IPS DF 6.9 (cell line): Measurements from ENCODE around the gene PHKA1.

Experiments
- DNase-seq: peaks from one replicate; pipeline ENCODE4 v3.0.0-alpha.2; 2013; ENCODE audit warnings: low read depth, low spot score
- H3K27ac ChIP-seq: one replicate; pipeline ENCODE4 v1.5.1; 2013; ENCODE audit warnings: low read length, control low read depth
- H3K27me3 ChIP-seq: 2 replicates; pipeline ENCODE4 v1.6.1; 2013; ENCODE audit warnings: mild to moderate bottlenecking, low read length; ENCODE audit not compliant: control insufficient read depth, insufficient read depth
- H3K36me3 ChIP-seq: 2 replicates; pipeline ENCODE4 v1.6.1; 2013; ENCODE audit warnings: low read length; ENCODE audit not compliant: control insufficient read depth, insufficient read depth
- H3K4me1 ChIP-seq: 2 replicates; pipeline ENCODE4 v1.6.1; 2013; ENCODE audit warnings: low read length; ENCODE audit not compliant: control insufficient read depth, insufficient read depth
- H3K4me3 ChIP-seq: 2 replicates; pipeline ENCODE4 v1.5.1; 2013; ENCODE audit warnings: mild to moderate bottlenecking, low read length
- H3K9me3 ChIP-seq: 2 replicates; pipeline ENCODE4 v1.6.1; 2013; ENCODE audit warnings: low read length, inconsistent platforms; ENCODE audit not compliant: control insufficient read depth, insufficient read depth
- WGBS: extraction: QIAGEN DNeasy Blood & Tissue Kit; methylation state at CpG from one replicate; pipeline ENCODE4 v1.1.7; 2013; ENCODE audit warnings: mixed read lengths, missing lambda C conversion rate; ENCODE audit not compliant: insufficient read length, insufficient coverage; 5-methylcytosine and 5-hydroxymethylcytosine counted together

PHKA1 gene

DNA sequence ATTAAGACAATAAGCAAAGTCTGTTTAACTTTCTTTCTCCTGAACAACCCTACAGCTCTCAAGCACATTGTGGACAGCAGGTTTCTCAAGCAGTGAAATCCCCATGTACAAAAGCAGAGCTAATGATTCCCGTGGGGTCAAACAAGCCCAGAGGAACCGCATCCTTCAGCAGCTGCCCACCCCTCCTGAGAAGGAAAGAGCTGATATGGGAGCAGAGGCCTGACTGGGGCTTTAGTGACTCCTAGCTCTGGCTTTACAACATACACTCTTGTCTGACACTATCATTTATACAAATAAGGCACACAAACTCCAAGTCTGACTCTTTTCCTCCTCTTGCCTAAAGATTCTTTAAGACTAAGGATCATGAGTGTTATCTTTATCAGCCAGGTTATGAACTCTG, 174.3 kb downstream of the PHKA1 start:
- Histone ChIP-seq H3K36me3 (no peaks in the 10 kb centered on the region), H3K9me3 (no peaks in the 10 kb centered on the region), H3K4me1 (no peaks in the 10 kb centered on the region), H3K27ac (no peak overlapping the region), H3K4me3 (no peak overlapping the region), H3K27me3 (no peaks in the 10 kb centered on the region)
- WGBS: no CpG with 5 or more reads among the region's 2 CpGs
- no peak for DNase-seq

GRCh38 chrX:72536542-72536941, 177.6 kb downstream of the PHKA1 start:
- Histone ChIP-seq H3K4me3 (no peak overlapping the region), H3K36me3 (no peaks in the 10 kb centered on the region), H3K4me1 (no peaks in the 10 kb centered on the region), H3K27me3 (no peaks in the 10 kb centered on the region), H3K27ac (no peak overlapping the region), H3K9me3 (no peaks in the 10 kb centered on the region)
- WGBS: no CpG with 5 or more reads among the region's 1 CpG
- no peak for DNase-seq

- H3K9me3 ChIP-seq: no peaks in the 10 kb centered on the region
- no peak overlapping the region for H3K27ac ChIP-seq
- no peaks in the 10 kb centered on the region for H3K36me3 ChIP-seq
- no peak for DNase-seq
- no peaks in the 10 kb centered on the region for H3K4me1 ChIP-seq
- WGBS: no CpG with 5 or more reads among the region's 3 CpGs
- no peak overlapping the region for H3K4me3 ChIP-seq
- no peaks in the 10 kb centered on the region for H3K27me3 ChIP-seq
These were observed 181.7 kb downstream of the PHKA1 start for GRCh38 chrX:72532366-72532765.
